ENCODE data around the gene DEFB128. TPM values are rescaled to one million over a fixed set of nuclear protein-coding genes. Genes with fewer than 3 reads are reported as not detected.

The DEFB128 gene
- total RNA-seq, 4 donors from 2014 or later: not detected

GRCh38 chr20:221258-221830, 31.8 kb upstream of the DEFB128 start:
- no peak for TF ChIP-seq CTCF (IDR thresholded peaks at IDR 0.05)
- TF ChIP-seq POLR2A (IDR thresholded peaks at IDR 0.05): no peak
- no peak overlapping the region for H3K4me3 ChIP-seq (ENCODE audit: low read depth, poor library complexity, severe bottlenecking)
- 60 to 82% methylated on average over 1 of the region's 1 CpG for WGBS, 2 donors
- intact Hi-C loops (cut with DNase I; ENCODE audit: low total_unique reads): no loop called here
- no peak for DNase-seq (ENCODE audit: low spot score in 2 of 2)

GRCh38 chr20:219290-220115, 30.0 kb upstream of the DEFB128 start:
- DNase-seq (ENCODE audit: low spot score in 2 of 2): no peak
- TF ChIP-seq CTCF (IDR thresholded peaks at IDR 0.05) (no peak), POLR2A (IDR thresholded peaks at IDR 0.05) (no peak)
- WGBS, 2 donors: 0 to 7% methylated on average over 1 of the region's 1 CpG
- intact Hi-C loops (cut with DNase I; ENCODE audit: low total_unique reads): no loop called here
- no peak overlapping the region for H3K4me3 ChIP-seq (ENCODE audit: low read depth, poor library complexity, severe bottlenecking)

GRCh38 chr20:217266-217665, 27.8 kb upstream of the DEFB128 start:
- TF ChIP-seq POLR2A (IDR thresholded peaks at IDR 0.05) (no peak), CTCF (IDR thresholded peaks at IDR 0.05) (no peak)
- intact Hi-C loops (cut with DNase I; ENCODE audit: low total_unique reads): no loop called here
- DNase-seq (ENCODE audit: low spot score in 2 of 2): no peak
- 69 to 72% methylated on average over 1 of the region's 1 CpG for WGBS, 2 donors
- no peak overlapping the region for H3K4me3 ChIP-seq (ENCODE audit: low read depth, poor library complexity, severe bottlenecking)

- DNase-seq (ENCODE audit: low spot score in 2 of 2): no peak
- no peak overlapping the region for H3K4me3 ChIP-seq (ENCODE audit: low read depth, poor library complexity, severe bottlenecking)
- WGBS, 2 donors: 67 to 68% methylated on average over 1 of the region's 1 CpG
- TF ChIP-seq CTCF (IDR thresholded peaks at IDR 0.05): no peak
- TF ChIP-seq POLR2A (IDR thresholded peaks at IDR 0.05): no peak
- intact Hi-C loops (cut with DNase I; ENCODE audit: low total_unique reads): no loop called here
Observed at GRCh38 chr20:215796-216195, 26.3 kb upstream of the DEFB128 start.

GRCh38 chr20:214383-214782, 24.9 kb upstream of the DEFB128 start:
- TF ChIP-seq POLR2A (IDR thresholded peaks at IDR 0.05) (no peak), CTCF (IDR thresholded peaks at IDR 0.05) (no peak)
- WGBS, 2 donors: 76 to 85% methylated on average over 2 of the region's 2 CpGs
- H3K4me3 ChIP-seq (ENCODE audit: low read depth, poor library complexity, severe bottlenecking): no peak overlapping the region
- no peak for DNase-seq (ENCODE audit: low spot score in 2 of 2)
- intact Hi-C loops (cut with DNase I; ENCODE audit: low total_unique reads): no loop called here
